ENCODE results near the gene TBCD. TPM values are rescaled to one million over a fixed set of nuclear protein-coding genes. Genes with fewer than 3 reads are reported as not detected.

Gene TBCD
- total RNA-seq, 1 donor from 2014 or later, result 31.8 TPM

- H3K27ac Mint-ChIP-seq (ENCODE audit: unreplicated experiment), result no peak overlapping the region
These were observed 131.7 kb downstream of the TBCD start for GRCh38 chr17:82883419-82884031.

GRCh38 chr17:82884341-82884969 lies 132.6 kb downstream of the TBCD start:
- no peak overlapping the region for H3K4me3 ChIP-seq (ENCODE audit: insufficient read depth, low read depth, low read length)
- H3K4me1 Mint-ChIP-seq (ENCODE audit: low read depth, unreplicated experiment), result peaks cover 12% of the 10 kb centered on the region
- H2AFZ ChIP-seq (ENCODE audit: low read depth, low read length), result no peak overlapping the region
- peak overlapping the region; percentile 12 for H3K27ac Mint-ChIP-seq (ENCODE audit: unreplicated experiment)
- no peak overlapping the region for H3K27ac ChIP-seq (ENCODE audit: low read depth, low read length)
- DNase-seq (ENCODE audit: low read depth), result no peak
- no peak for TF ChIP-seq CTCF (IDR thresholded peaks at IDR 0.05; ENCODE audit: insufficient read depth, low read depth, low read length)
- TF ChIP-seq EZH2 (IDR thresholded peaks at IDR 0.05; ENCODE audit: insufficient read depth, low read length), result no peak
- H3K27me3 ChIP-seq (ENCODE audit: insufficient read depth, low read length), result no peaks in the 10 kb centered on the region
- H3K4me3 Mint-ChIP-seq (ENCODE audit: unreplicated experiment), result no peak overlapping the region
- no peaks in the 10 kb centered on the region for H3K36me3 ChIP-seq (ENCODE audit: insufficient read depth, low read length)
- peaks cover 5% of the 10 kb centered on the region for H3K9me3 Mint-ChIP-seq (ENCODE audit: unreplicated experiment)
- no peak for FAIRE-seq
- H4K20me1 ChIP-seq (ENCODE audit: insufficient read depth, low read length), result peaks cover 10% of the 10 kb centered on the region
- peaks cover 21% of the 10 kb centered on the region for H3K79me2 ChIP-seq (ENCODE audit: insufficient read depth, low read length)
- H3K9me3 ChIP-seq (ENCODE audit: insufficient read depth, low read depth, low read length), result no peaks in the 10 kb centered on the region
- H3K9ac ChIP-seq (ENCODE audit: low read length), result no peak overlapping the region
- peaks cover 2% of the 10 kb centered on the region for H3K27me3 Mint-ChIP-seq (ENCODE audit: low read depth, unreplicated experiment)
- H3K4me2 ChIP-seq (ENCODE audit: low read length), result no peak overlapping the region
- H3K4me1 ChIP-seq (ENCODE audit: insufficient read depth, low read length), result peaks cover 7% of the 10 kb centered on the region
- H3K36me3 Mint-ChIP-seq (ENCODE audit: low read depth, unreplicated experiment), result peaks cover 19% of the 10 kb centered on the region

More at GRCh38 chr17:82883419-82884031, 131.7 kb downstream of the TBCD start:
- H3K4me1 Mint-ChIP-seq (ENCODE audit: low read depth, unreplicated experiment), result peaks cover 12% of the 10 kb centered on the region
- Histone ChIP-seq H3K9ac (ENCODE audit: low read length) (no peak overlapping the region), H3K79me2 (ENCODE audit: insufficient read depth, low read length) (peaks cover 23% of the 10 kb centered on the region), H4K20me1 (ENCODE audit: insufficient read depth, low read length) (peaks cover 10% of the 10 kb centered on the region), H3K4me2 (ENCODE audit: low read length) (no peak overlapping the region), H3K27ac (ENCODE audit: low read depth, low read length) (no peak overlapping the region), H3K9me3 (ENCODE audit: insufficient read depth, low read depth, low read length) (no peaks in the 10 kb centered on the region), H3K4me3 (ENCODE audit: insufficient read depth, low read depth, low read length) (no peak overlapping the region), H2AFZ (ENCODE audit: low read depth, low read length) (no peak overlapping the region), H3K27me3 (ENCODE audit: insufficient read depth, low read length) (no peaks in the 10 kb centered on the region), H3K36me3 (ENCODE audit: insufficient read depth, low read length) (no peaks in the 10 kb centered on the region), H3K4me1 (ENCODE audit: insufficient read depth, low read length) (peaks cover 7% of the 10 kb centered on the region)
- no peak overlapping the region for H3K4me3 Mint-ChIP-seq (ENCODE audit: unreplicated experiment)
- peaks cover 18% of the 10 kb centered on the region for H3K36me3 Mint-ChIP-seq (ENCODE audit: low read depth, unreplicated experiment)
- no peak for DNase-seq (ENCODE audit: low read depth)
- FAIRE-seq, result no peak
- no peak for TF ChIP-seq CTCF (IDR thresholded peaks at IDR 0.05; ENCODE audit: insufficient read depth, low read depth, low read length)
- TF ChIP-seq EZH2 (IDR thresholded peaks at IDR 0.05; ENCODE audit: insufficient read depth, low read length), result no peak
- H3K9me3 Mint-ChIP-seq (ENCODE audit: unreplicated experiment), result peaks cover 5% of the 10 kb centered on the region
- H3K27me3 Mint-ChIP-seq (ENCODE audit: low read depth, unreplicated experiment), result peaks cover 2% of the 10 kb centered on the region

GRCh38 chr17:82884970-82885353 lies 133.1 kb downstream of the TBCD start:
- no peaks in the 10 kb centered on the region for H3K27me3 ChIP-seq (ENCODE audit: insufficient read depth, low read length)
- peak overlapping the region; percentile 12 for H3K27ac Mint-ChIP-seq (ENCODE audit: unreplicated experiment)
- H3K4me1 Mint-ChIP-seq (ENCODE audit: low read depth, unreplicated experiment), result peaks cover 12% of the 10 kb centered on the region
- no peak overlapping the region for H3K4me3 ChIP-seq (ENCODE audit: insufficient read depth, low read depth, low read length)
- peaks cover 5% of the 10 kb centered on the region for H3K9me3 Mint-ChIP-seq (ENCODE audit: unreplicated experiment)
- DNase-seq (ENCODE audit: low read depth), result no peak
- H3K4me1 ChIP-seq (ENCODE audit: insufficient read depth, low read length), result peaks cover 7% of the 10 kb centered on the region
- H3K27me3 Mint-ChIP-seq (ENCODE audit: low read depth, unreplicated experiment), result peaks cover 2% of the 10 kb centered on the region
- TF ChIP-seq CTCF (IDR thresholded peaks at IDR 0.05; ENCODE audit: insufficient read depth, low read depth, low read length) (no peak), EZH2 (IDR thresholded peaks at IDR 0.05; ENCODE audit: insufficient read depth, low read length) (no peak)
- H3K4me3 Mint-ChIP-seq (ENCODE audit: unreplicated experiment), result no peak overlapping the region
- no peak overlapping the region for H3K27ac ChIP-seq (ENCODE audit: low read depth, low read length)
- no peak overlapping the region for H2AFZ ChIP-seq (ENCODE audit: low read depth, low read length)
- H3K79me2 ChIP-seq (ENCODE audit: insufficient read depth, low read length), result peaks cover 16% of the 10 kb centered on the region
- FAIRE-seq, result no peak
- peaks cover 10% of the 10 kb centered on the region for H4K20me1 ChIP-seq (ENCODE audit: insufficient read depth, low read length)
- no peaks in the 10 kb centered on the region for H3K9me3 ChIP-seq (ENCODE audit: insufficient read depth, low read depth, low read length)
- no peak overlapping the region for H3K9ac ChIP-seq (ENCODE audit: low read length)
- H3K36me3 ChIP-seq (ENCODE audit: insufficient read depth, low read length), result no peaks in the 10 kb centered on the region
- H3K4me2 ChIP-seq (ENCODE audit: low read length), result no peak overlapping the region
- peaks cover 16% of the 10 kb centered on the region for H3K36me3 Mint-ChIP-seq (ENCODE audit: low read depth, unreplicated experiment)
